Mesothelial cell of epicardium (in vitro differentiated cells): Measurements from ENCODE around the gene ARX. TPM values are rescaled to one million over a fixed set of nuclear protein-coding genes. Genes with fewer than 3 reads are reported as not detected.
A peak's percentile ranks its signal among the peaks of the same experiment; 100 is the strongest.

Experiments
- DNase-seq, 2 experiments: peaks; one replicate each; pipeline ENCODE4 v3.0.0; 2021; ENCODE audit warnings: low spot score in 2 of 2; ENCODE audit not compliant: unreplicated experiment in 2 of 2
- H3K27ac Mint-ChIP-seq: 2 replicates; pipeline ENCODE4 v1.8.0; 2021; ENCODE audit warnings: mixed read lengths
- H3K27me3 Mint-ChIP-seq: 2 replicates; pipeline ENCODE4 v1.8.0; 2021; ENCODE audit warnings: low read depth, mixed read lengths
- H3K36me3 Mint-ChIP-seq: 2 replicates; pipeline ENCODE4 v1.8.0; 2021; ENCODE audit warnings: mixed read lengths
- H3K4me1 Mint-ChIP-seq: 2 replicates; pipeline ENCODE4 v1.8.0; 2021; ENCODE audit warnings: mixed read lengths
- H3K4me3 Mint-ChIP-seq: 2 replicates; pipeline ENCODE4 v1.8.0; 2021; ENCODE audit warnings: mild to moderate bottlenecking, moderate library complexity, mixed read lengths
- H3K9me3 Mint-ChIP-seq: 2 replicates; pipeline ENCODE4 v1.8.0; 2021; ENCODE audit warnings: mixed read lengths
- total RNA-seq: library from RNA; stranded (reverse); gene quantifications from 3 replicates; pipeline ENCODE4 v1.2.1, GENCODE V29; 2021
- TF ChIP-seq, protein P1 (sequence below): fragments of 200-600 bp; sonication (generic); IDR thresholded peaks from one replicate; pipeline ENCODE4 v1.5.0; 2021; ENCODE audit warnings: antibody characterized with exemption; ENCODE audit not compliant: unreplicated experiment

The ARX gene
- total RNA-seq, 1 donor from 2014 or later, result not detected

- Mint-ChIP-seq H3K27ac (no peak overlapping the region), H3K4me3 (no peak overlapping the region), H3K27me3 (peaks cover 93% of the 10 kb centered on the region), H3K36me3 (no peaks in the 10 kb centered on the region), H3K4me1 (peaks cover 27% of the 10 kb centered on the region), H3K9me3 (no peaks in the 10 kb centered on the region)
- TF ChIP-seq, protein P1, sequence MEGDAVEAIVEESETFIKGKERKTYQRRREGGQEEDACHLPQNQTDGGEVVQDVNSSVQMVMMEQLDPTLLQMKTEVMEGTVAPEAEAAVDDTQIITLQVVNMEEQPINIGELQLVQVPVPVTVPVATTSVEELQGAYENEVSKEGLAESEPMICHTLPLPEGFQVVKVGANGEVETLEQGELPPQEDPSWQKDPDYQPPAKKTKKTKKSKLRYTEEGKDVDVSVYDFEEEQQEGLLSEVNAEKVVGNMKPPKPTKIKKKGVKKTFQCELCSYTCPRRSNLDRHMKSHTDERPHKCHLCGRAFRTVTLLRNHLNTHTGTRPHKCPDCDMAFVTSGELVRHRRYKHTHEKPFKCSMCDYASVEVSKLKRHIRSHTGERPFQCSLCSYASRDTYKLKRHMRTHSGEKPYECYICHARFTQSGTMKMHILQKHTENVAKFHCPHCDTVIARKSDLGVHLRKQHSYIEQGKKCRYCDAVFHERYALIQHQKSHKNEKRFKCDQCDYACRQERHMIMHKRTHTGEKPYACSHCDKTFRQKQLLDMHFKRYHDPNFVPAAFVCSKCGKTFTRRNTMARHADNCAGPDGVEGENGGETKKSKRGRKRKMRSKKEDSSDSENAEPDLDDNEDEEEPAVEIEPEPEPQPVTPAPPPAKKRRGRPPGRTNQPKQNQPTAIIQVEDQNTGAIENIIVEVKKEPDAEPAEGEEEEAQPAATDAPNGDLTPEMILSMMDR, result no peak
- no peak for DNase-seq
These were observed 551 bp upstream of the ARX start for GRCh38 chrX:25016361-25016671.

GRCh38 chrX:25014366-25014838, 1.4 kb downstream of the ARX start:
- DNase-seq, result no peak
- peaks cover 17% of the 10 kb centered on the region for H3K4me1 Mint-ChIP-seq
- H3K27me3 Mint-ChIP-seq, result peaks cover 93% of the 10 kb centered on the region
- H3K4me3 Mint-ChIP-seq, result peak overlapping the region; percentile 23
- TF ChIP-seq, protein P1, result no peak
- no peaks in the 10 kb centered on the region for H3K36me3 Mint-ChIP-seq
- no peak overlapping the region for H3K27ac Mint-ChIP-seq
- H3K9me3 Mint-ChIP-seq, result no peaks in the 10 kb centered on the region

GRCh38 chrX:25013632-25014365, 2.0 kb downstream of the ARX start:
- Mint-ChIP-seq H3K9me3 (no peaks in the 10 kb centered on the region), H3K27me3 (peaks cover 93% of the 10 kb centered on the region), H3K4me3 (peak overlapping the region; percentile 23), H3K4me1 (peaks cover 17% of the 10 kb centered on the region), H3K36me3 (no peaks in the 10 kb centered on the region), H3K27ac (no peak overlapping the region)
- no peak for DNase-seq
- TF ChIP-seq, protein P1, result no peak

DNA sequence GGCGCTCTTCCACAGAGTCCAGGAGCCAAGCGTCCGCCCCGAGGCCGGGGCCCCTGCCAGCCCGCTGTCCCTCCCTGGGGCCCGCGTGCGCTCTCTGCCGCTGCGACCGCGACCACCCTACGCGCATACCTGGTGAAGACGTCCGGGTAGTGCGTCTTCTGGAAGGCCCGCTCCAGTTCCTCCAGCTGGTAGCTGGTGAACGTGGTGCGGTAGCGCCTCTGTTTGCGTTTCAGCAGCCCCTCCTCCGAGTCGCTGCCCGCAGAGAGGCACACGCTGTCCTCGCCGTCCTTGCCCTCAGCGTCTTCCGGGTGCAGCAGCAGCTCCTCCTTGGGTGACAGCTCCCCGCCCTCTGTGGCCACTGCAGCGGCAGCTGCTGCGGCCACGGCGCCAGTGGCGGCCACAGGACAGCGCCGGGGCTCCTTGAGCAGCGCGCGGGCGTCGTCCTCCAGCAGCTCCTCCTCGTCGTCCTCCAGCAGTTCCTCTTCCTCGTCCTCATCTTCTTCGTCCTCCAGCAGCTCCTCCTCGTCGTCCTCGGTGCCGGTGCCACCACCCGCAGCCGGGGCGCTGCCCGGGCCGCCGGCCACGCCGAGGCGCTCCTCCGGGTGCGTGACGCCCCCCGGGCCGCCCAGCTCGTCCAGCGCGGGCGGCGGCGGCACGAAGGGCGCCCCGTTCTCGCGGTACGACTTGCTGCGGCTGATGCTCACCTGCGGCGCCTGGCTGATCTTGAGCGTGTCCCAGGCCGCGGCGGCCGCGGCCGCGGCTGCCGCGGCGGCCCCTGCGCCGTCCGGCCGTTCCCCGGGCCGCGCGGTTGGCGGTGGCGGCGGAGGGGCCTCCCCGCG, 2.8 kb downstream of the ARX start:
- Mint-ChIP-seq H3K27ac (no peak overlapping the region), H3K27me3 (peaks cover 95% of the 10 kb centered on the region), H3K9me3 (no peaks in the 10 kb centered on the region), H3K4me3 (peak overlapping the region; percentile 37), H3K4me1 (peaks cover 17% of the 10 kb centered on the region), H3K36me3 (no peaks in the 10 kb centered on the region)
- TF ChIP-seq, protein P1, result no peak
- DNase-seq, result no peak

DNA sequence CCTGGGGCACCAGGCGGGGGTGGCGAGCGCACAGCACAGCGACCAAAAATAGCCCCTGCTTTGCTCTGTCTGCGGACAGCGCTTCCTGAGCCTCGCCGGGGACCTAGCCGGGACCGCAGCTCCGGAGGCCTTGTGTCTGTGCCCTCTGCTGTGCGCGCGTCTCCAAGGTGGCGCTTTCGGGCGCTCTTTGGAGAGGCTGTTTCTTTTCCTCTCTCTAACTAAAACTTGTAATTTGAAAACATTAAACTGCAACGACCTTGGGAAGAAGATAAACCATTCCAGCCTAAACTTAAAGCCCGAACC, 3.4 kb downstream of the ARX start:
- H3K27ac Mint-ChIP-seq, result no peak overlapping the region
- H3K27me3 Mint-ChIP-seq, result peaks cover 95% of the 10 kb centered on the region
- H3K9me3 Mint-ChIP-seq, result no peaks in the 10 kb centered on the region
- H3K4me3 Mint-ChIP-seq, result peak overlapping the region; percentile 34
- no peaks in the 10 kb centered on the region for H3K36me3 Mint-ChIP-seq
- no peak for DNase-seq
- TF ChIP-seq, protein P1, result no peak
- peaks cover 13% of the 10 kb centered on the region for H3K4me1 Mint-ChIP-seq
